Measurements from ENCODE around the gene NSUN3. TPM values are rescaled to one million over a fixed set of nuclear protein-coding genes. Genes with fewer than 3 reads are reported as not detected.
A peak's percentile ranks its signal among the peaks of the same experiment; 100 is the strongest.

The NSUN3 gene
- total and polyA plus RNA-seq, 2 of the 8 experiments (the other 6 are each of a cell fraction or from before 2014, with no cell fraction given) = 2.1 to 5.1 TPM

GRCh38 chr3:94162700-94163099, 99.8 kb downstream of the NSUN3 start:
- CTCF ChIA-PET (ENCODE audit: partially characterized antibody) = no interaction called here
- Histone ChIP-seq H3K23ac (ENCODE audit: insufficient read length) (no peak overlapping the region), H3K4me2 (ENCODE audit: insufficient read depth in 1 of 2, low read depth in 2 of 2, low read length in 2 of 2) (no peak overlapping the region)

More at GRCh38 chr3:94162700-94163099, 99.8 kb downstream of the NSUN3 start:
- Histone ChIP-seq H3K9me3 (ENCODE audit: insufficient read depth in 2 of 2, low read depth in 1 of 2, low read length in 1 of 2) (no peaks in the 10 kb centered on the region), H3K23me2 (ENCODE audit: low read depth, low read length) (no peaks in the 10 kb centered on the region), H3K27ac (ENCODE audit: low read depth, low read length) (no peak overlapping the region), H3K79me2 (ENCODE audit: control insufficient read depth in 1 of 2, insufficient read depth in 2 of 2, low read length in 2 of 2) (no peaks in the 10 kb centered on the region), H3K27me3 (replicated peaks in 1 of 4; ENCODE audit: control insufficient read depth in 3 of 4, extremely low read depth in 1 of 4, insufficient read depth in 3 of 4, low read length in 3 of 4) (no peaks in the 10 kb centered on the region), H4K20me1 (replicated peaks in 1 of 2; ENCODE audit: control insufficient read depth in 1 of 2, insufficient read depth in 2 of 2, low read length in 2 of 2) (no peaks in the 10 kb centered on the region), H2BK20ac (ENCODE audit: low read length) (no peak overlapping the region), H4K91ac (replicated peaks; ENCODE audit: insufficient read length, low read length) (no peak overlapping the region), H2BK5ac (ENCODE audit: low read depth, low read length) (no peak overlapping the region), H2AK5ac (ENCODE audit: low read depth, low read length) (no peak overlapping the region), H2AFZ (ENCODE audit: low read length) (no peak overlapping the region), H3K14ac (ENCODE audit: insufficient read length) (no peak overlapping the region), H3K18ac (ENCODE audit: extremely low read depth, low read length) (no peak overlapping the region), H3K56ac (replicated peaks; ENCODE audit: insufficient read length, low read depth, low read length) (no peak overlapping the region), H4K8ac (ENCODE audit: extremely low read depth, insufficient read depth, low read length) (no peak overlapping the region), H3K36me3 (ENCODE audit: control insufficient read depth in 2 of 4, insufficient read depth in 4 of 4, low read length in 3 of 4) (no peaks in the 10 kb centered on the region), H3K4ac (replicated peaks; ENCODE audit: insufficient read length, low read depth, low read length) (no peak overlapping the region), H3K9ac (replicated peaks in 1 of 4; ENCODE audit: extremely low read depth in 1 of 4, low read depth in 3 of 4, low read length in 3 of 4) (no peak overlapping the region), H3K4me1 (replicated peaks in 1 of 4; ENCODE audit: control insufficient read depth in 3 of 4, insufficient read depth in 4 of 4, low read length in 3 of 4) (no peaks in the 10 kb centered on the region), H4K5ac (ENCODE audit: insufficient read length, low read depth, low read length) (no peak overlapping the region), H3K79me1 (ENCODE audit: low read depth, low read length) (no peaks in the 10 kb centered on the region), H2BK120ac (replicated peaks; ENCODE audit: low read depth, low read length) (no peak overlapping the region), H2BK15ac (ENCODE audit: low read length) (no peak overlapping the region), H2BK12ac (ENCODE audit: low read depth, low read length) (no peak overlapping the region), H3K4me3 (ENCODE audit: extremely low read depth in 1 of 4, insufficient read depth in 2 of 4, low read depth in 3 of 4, low read length in 4 of 4) (no peak overlapping the region)
- no peak for TF ChIP-seq TAF1 (IDR thresholded peaks at IDR 0.05; ENCODE audit: low read depth, low read length)
- no peak for TF ChIP-seq EP300 (IDR thresholded peaks at IDR 0.05; ENCODE audit: borderline replicate concordance in 1 of 2, low read depth in 2 of 2, low read length in 2 of 2)
- no peak for TF ChIP-seq ASH2L (IDR thresholded peaks at IDR 0.05; ENCODE audit: low read length)
- peak; percentile 9; the same call in 1 of the 2 replicates for TF ChIP-seq USF2 (IDR thresholded peaks at IDR 0.05; ENCODE audit: low read length)
- no peak for FAIRE-seq
- WGBS, 2 experiments (ENCODE audit: extremely low coverage in 1 of 2, insufficient coverage in 1 of 2, insufficient read length in 1 of 2, insufficient replicate concordance in 2 of 2, low coverage in 1 of 2, low lambda C conversion rate in 2 of 2, missing lambda C conversion rate in 1 of 2) = 95% methylated on average over 3 of the region's 3 CpGs; no CpG with 5 or more reads in 1 of the 2 experiments
- no peak for DNase-seq (ENCODE audit: low read depth in 1 of 2, low spot score in 2 of 2)
- POLR2A ChIA-PET (ENCODE audit: partially characterized antibody) = no interaction called here
